Fibroblast of peridontal ligament (primary cell): ENCODE measurements around the gene GNG11.
A peak's percentile ranks its signal among the peaks of the same experiment; 100 is the strongest.

Source experiments
- DNase-seq: peaks from one replicate; pipeline ENCODE4 v3.0.0-alpha.2; 2010; ENCODE audit errors: extremely low read depth

The GNG11 gene

GRCh38 chr7:93945756-93946535, 24.4 kb downstream of the GNG11 start:
- DNase-seq = peak; percentile 36

- DNase-seq = peak; percentile 66
Observed at GRCh38 chr7:93948106-93948505, 26.6 kb downstream of the GNG11 start.

GRCh38 chr7:93948873-93949272, 27.3 kb downstream of the GNG11 start:
- no peak for DNase-seq

GRCh38 chr7:93949423-93949822, 27.9 kb downstream of the GNG11 start:
- DNase-seq = peak; percentile 88

- no peak for DNase-seq
Observed at GRCh38 chr7:93955304-93955703, 33.8 kb downstream of the GNG11 start.

GRCh38 chr7:93957767-93958166, 36.2 kb downstream of the GNG11 start:
- no peak for DNase-seq

GRCh38 chr7:93958216-93958615, 36.7 kb downstream of the GNG11 start:
- peak; percentile 76 for DNase-seq

GRCh38 chr7:93958651-93959050, 37.1 kb downstream of the GNG11 start:
- DNase-seq = no peak

- DNase-seq = no peak
Observed at GRCh38 chr7:93960986-93961385, 39.5 kb downstream of the GNG11 start.

GRCh38 chr7:93964262-93964661, 42.7 kb downstream of the GNG11 start:
- DNase-seq = no peak

GRCh38 chr7:93964813-93965212, 43.3 kb downstream of the GNG11 start:
- peak; percentile 58 for DNase-seq

GRCh38 chr7:93968911-93969620, 47.5 kb downstream of the GNG11 start:
- peak; percentile 63 for DNase-seq

- peak; percentile 72 for DNase-seq
Observed at GRCh38 chr7:93972029-93972725, 50.6 kb downstream of the GNG11 start.

- peak; percentile 67 for DNase-seq
Observed at GRCh38 chr7:93973134-93973533, 51.6 kb downstream of the GNG11 start.

- peak; percentile 46 for DNase-seq
Observed at GRCh38 chr7:93977211-93977950, 55.8 kb downstream of the GNG11 start.
